LoVo (cell line): ENCODE data around the gene TTC7B.
A peak's percentile ranks its signal among the peaks of the same experiment; 100 is the strongest.

Experiments
- DNase-seq: peaks from one replicate; pipeline ENCODE4 v3.0.0-alpha.2; 2016; ENCODE audit warnings: low spot score

TTC7B gene

GRCh38 chr14:90775441-90775840 lies 40.8 kb downstream of the TTC7B start:
- no peak for DNase-seq

GRCh38 chr14:90774316-90774715 lies 41.9 kb downstream of the TTC7B start:
- DNase-seq, result no peak

GRCh38 chr14:90773705-90774104 lies 42.5 kb downstream of the TTC7B start:
- DNase-seq, result no peak

- no peak for DNase-seq
Measured at GRCh38 chr14:90773196-90773486, 43.1 kb downstream of the TTC7B start.

- no peak for DNase-seq
Measured at GRCh38 chr14:90767899-90768298, 48.3 kb downstream of the TTC7B start.

- DNase-seq, result peak; percentile 22
Measured at GRCh38 chr14:90760591-90761316, 55.5 kb downstream of the TTC7B start.

- DNase-seq, result no peak
Measured at GRCh38 chr14:90760078-90760444, 56.2 kb downstream of the TTC7B start.

GRCh38 chr14:90759370-90760077 lies 56.7 kb downstream of the TTC7B start:
- DNase-seq, result no peak

GRCh38 chr14:90758959-90759358 lies 57.3 kb downstream of the TTC7B start:
- DNase-seq, result no peak

GRCh38 chr14:90758028-90758889 lies 58.0 kb downstream of the TTC7B start:
- peak; percentile 94 for DNase-seq

GRCh38 chr14:90757452-90757851 lies 58.8 kb downstream of the TTC7B start:
- no peak for DNase-seq

- DNase-seq, result no peak
Measured at GRCh38 chr14:90756755-90757345, 59.4 kb downstream of the TTC7B start.

- DNase-seq, result no peak
Measured at GRCh38 chr14:90755661-90756304, 60.4 kb downstream of the TTC7B start.

- DNase-seq, result no peak
Measured at GRCh38 chr14:90753456-90754005, 62.7 kb downstream of the TTC7B start.

GRCh38 chr14:90750701-90751100 lies 65.5 kb downstream of the TTC7B start:
- no peak for DNase-seq

GRCh38 chr14:90750191-90750590 lies 66.0 kb downstream of the TTC7B start:
- no peak for DNase-seq

- DNase-seq, result no peak
Measured at GRCh38 chr14:90747909-90748308, 68.3 kb downstream of the TTC7B start.

GRCh38 chr14:90743826-90744225 lies 72.4 kb downstream of the TTC7B start:
- DNase-seq, result no peak

- DNase-seq, result no peak
Measured at GRCh38 chr14:90743425-90743824, 72.8 kb downstream of the TTC7B start.

GRCh38 chr14:90742729-90743128 lies 73.5 kb downstream of the TTC7B start:
- no peak for DNase-seq

GRCh38 chr14:90742252-90742651 lies 74.0 kb downstream of the TTC7B start:
- DNase-seq, result no peak

GRCh38 chr14:90741682-90741946 lies 74.6 kb downstream of the TTC7B start:
- no peak for DNase-seq
